Neural crest cell (in vitro differentiated cells): Measurements from ENCODE around the gene METTL13. TPM values are rescaled to one million over a fixed set of nuclear protein-coding genes. Genes with fewer than 3 reads are reported as not detected.

Source experiments
- DNase-seq: peaks from one replicate; pipeline ENCODE4 v3.0.0; 2021; ENCODE audit warnings: low read depth, mixed read lengths, low spot score
- H3K27ac Mint-ChIP-seq: one replicate; pipeline ENCODE4 v1.8.0; 2021; ENCODE audit warnings: mild to moderate bottlenecking, mixed read lengths; ENCODE audit not compliant: unreplicated experiment
- H3K27me3 Mint-ChIP-seq: 2 replicates; pipeline ENCODE4 v1.8.0; 2021; ENCODE audit warnings: low read depth, mild to moderate bottlenecking, mixed read lengths
- H3K36me3 Mint-ChIP-seq: 2 replicates; pipeline ENCODE4 v1.8.0; 2021; ENCODE audit warnings: low read depth, mild to moderate bottlenecking, mixed read lengths
- H3K4me1 Mint-ChIP-seq: 2 replicates; pipeline ENCODE4 v1.8.0; 2021; ENCODE audit warnings: mixed read lengths
- H3K4me3 Mint-ChIP-seq: one replicate; pipeline ENCODE4 v1.8.0; 2021; ENCODE audit warnings: mild to moderate bottlenecking, mixed read lengths
- H3K9me3 Mint-ChIP-seq: 2 replicates; pipeline ENCODE4 v1.8.0; 2021; ENCODE audit warnings: mixed read lengths
- total RNA-seq: library from RNA; stranded (reverse); gene quantifications from 2 replicates; pipeline ENCODE4 v1.2.1, GENCODE V29; 2021
- TF ChIP-seq, protein P1 (sequence below): fragments of 200-600 bp; sonication (generic); conservative IDR thresholded peaks from 2 replicates; pipeline ENCODE4 v1.5.0; 2021; ENCODE audit warnings: antibody characterized with exemption, mild to moderate bottlenecking

METTL13 gene
- total RNA-seq, 1 donor from 2014 or later = 35.6 TPM

DNA sequence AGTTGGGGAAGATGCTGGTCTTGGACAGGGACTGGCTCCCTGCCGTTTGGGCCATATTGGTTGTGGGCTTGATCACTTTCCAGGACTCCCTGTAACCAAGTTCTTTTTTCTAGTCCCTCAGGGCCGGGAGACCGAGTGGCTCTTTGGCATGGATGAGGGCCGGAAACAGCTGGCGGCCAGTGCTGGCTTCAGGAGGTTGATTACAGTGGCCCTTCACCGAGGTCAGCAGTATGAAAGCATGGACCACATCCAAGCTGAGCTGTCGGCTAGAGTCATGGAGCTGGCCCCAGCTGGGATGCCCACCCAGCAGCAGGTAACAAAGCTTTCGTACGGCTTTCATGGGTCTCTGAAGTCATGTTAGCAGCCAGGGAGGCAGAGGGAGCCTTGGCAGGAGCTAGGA lies 4.3 kb downstream of the METTL13 start:
- Mint-ChIP-seq H3K27me3 (no peaks in the 10 kb centered on the region), H3K36me3 (peaks cover 18% of the 10 kb centered on the region), H3K9me3 (no peaks in the 10 kb centered on the region), H3K4me1 (peaks cover 43% of the 10 kb centered on the region), H3K27ac (no peak overlapping the region), H3K4me3 (no peak overlapping the region)
- TF ChIP-seq, protein P1, sequence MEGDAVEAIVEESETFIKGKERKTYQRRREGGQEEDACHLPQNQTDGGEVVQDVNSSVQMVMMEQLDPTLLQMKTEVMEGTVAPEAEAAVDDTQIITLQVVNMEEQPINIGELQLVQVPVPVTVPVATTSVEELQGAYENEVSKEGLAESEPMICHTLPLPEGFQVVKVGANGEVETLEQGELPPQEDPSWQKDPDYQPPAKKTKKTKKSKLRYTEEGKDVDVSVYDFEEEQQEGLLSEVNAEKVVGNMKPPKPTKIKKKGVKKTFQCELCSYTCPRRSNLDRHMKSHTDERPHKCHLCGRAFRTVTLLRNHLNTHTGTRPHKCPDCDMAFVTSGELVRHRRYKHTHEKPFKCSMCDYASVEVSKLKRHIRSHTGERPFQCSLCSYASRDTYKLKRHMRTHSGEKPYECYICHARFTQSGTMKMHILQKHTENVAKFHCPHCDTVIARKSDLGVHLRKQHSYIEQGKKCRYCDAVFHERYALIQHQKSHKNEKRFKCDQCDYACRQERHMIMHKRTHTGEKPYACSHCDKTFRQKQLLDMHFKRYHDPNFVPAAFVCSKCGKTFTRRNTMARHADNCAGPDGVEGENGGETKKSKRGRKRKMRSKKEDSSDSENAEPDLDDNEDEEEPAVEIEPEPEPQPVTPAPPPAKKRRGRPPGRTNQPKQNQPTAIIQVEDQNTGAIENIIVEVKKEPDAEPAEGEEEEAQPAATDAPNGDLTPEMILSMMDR = no peak
- DNase-seq = no peak

DNA sequence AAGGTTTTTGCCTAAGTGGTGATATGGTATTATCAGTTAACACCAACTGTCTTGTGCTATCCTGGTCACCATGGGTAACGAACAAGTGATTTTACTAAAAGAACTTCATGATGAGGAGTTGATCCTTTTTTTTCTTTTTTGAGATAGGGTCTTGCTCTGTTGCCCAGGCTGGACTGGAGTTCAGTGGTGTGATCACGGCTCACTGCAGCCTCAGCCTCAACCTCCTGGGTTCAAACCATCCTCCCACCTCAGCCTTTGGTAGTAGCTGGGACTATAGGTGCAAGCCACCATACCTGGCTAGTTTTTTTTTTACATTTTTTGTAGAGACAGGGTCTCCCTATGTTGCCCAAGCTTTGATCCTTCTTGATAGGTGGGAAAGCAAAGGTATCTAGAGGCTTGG lies 5.1 kb downstream of the METTL13 start:
- H3K27me3 Mint-ChIP-seq = no peaks in the 10 kb centered on the region
- H3K4me1 Mint-ChIP-seq = peaks cover 35% of the 10 kb centered on the region
- H3K9me3 Mint-ChIP-seq = no peaks in the 10 kb centered on the region
- H3K27ac Mint-ChIP-seq = no peak overlapping the region
- no peak for DNase-seq
- TF ChIP-seq, protein P1 = no peak
- no peak overlapping the region for H3K4me3 Mint-ChIP-seq
- peaks cover 18% of the 10 kb centered on the region for H3K36me3 Mint-ChIP-seq

DNA sequence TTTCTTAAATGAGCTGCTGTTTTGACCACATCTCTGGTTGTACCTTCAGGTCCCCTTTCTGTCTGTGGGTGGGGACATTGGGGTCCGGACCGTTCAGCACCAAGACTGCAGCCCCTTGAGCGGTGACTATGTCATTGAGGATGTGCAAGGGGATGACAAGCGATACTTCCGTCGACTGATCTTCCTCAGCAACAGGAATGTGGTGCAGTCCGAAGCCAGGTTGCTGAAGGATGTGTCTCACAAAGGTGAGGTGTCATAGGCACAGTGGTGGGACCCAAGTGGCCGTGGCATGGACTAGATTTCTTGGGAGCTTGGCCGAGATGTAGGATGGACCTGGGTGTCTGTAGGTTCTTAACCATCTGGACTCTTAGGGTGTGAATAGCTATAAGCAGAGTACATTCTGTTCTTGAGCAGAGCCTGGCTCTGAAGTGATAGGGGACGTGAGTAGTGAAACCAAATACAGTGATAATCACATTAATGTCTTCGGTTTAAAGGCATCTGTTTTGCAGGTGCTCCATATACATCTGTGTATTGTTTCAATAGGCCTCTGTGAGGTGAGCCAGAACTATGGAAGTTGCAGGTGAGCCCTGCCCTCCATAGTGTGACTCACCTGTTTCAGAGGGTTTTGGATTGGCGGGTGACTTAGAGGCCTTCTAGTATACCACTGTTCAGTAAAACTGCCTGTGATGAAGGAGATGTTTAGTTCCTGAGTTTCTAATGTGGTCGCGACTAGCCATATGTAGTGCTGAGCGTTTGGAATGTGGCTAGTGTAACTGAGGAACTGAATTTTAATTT lies 6.4 kb downstream of the METTL13 start:
- H3K27ac Mint-ChIP-seq = no peak overlapping the region
- H3K27me3 Mint-ChIP-seq = no peaks in the 10 kb centered on the region
- peak overlapping the region; percentile 8 for H3K4me3 Mint-ChIP-seq
- TF ChIP-seq, protein P1 = no peak
- DNase-seq = no peak
- peaks cover 23% of the 10 kb centered on the region for H3K36me3 Mint-ChIP-seq
- H3K4me1 Mint-ChIP-seq = peaks cover 24% of the 10 kb centered on the region
- H3K9me3 Mint-ChIP-seq = no peaks in the 10 kb centered on the region

DNA sequence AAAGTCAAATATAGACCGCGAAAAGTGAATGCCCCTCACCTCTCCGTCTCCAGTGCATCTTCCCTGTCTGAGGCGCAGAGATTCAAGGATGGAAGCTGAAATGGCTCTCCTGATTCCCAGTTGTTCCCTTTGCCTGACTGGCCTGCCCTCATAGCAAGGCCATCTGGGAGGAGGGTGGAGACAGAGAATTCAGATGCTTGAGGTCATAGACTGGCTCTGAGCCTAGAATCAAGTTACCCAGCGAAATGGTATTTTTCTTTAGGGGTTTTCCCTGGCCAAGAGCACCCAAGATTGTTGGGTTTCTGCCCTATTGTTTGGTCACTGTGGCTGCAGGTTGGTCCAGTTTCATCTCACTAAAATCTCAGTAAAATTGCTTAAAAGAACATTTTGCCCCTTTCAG lies 7.2 kb downstream of the METTL13 start:
- peaks cover 23% of the 10 kb centered on the region for H3K36me3 Mint-ChIP-seq
- no peak overlapping the region for H3K27ac Mint-ChIP-seq
- no peaks in the 10 kb centered on the region for H3K9me3 Mint-ChIP-seq
- H3K4me3 Mint-ChIP-seq = no peak overlapping the region
- TF ChIP-seq, protein P1 = no peak
- DNase-seq = no peak
- no peaks in the 10 kb centered on the region for H3K27me3 Mint-ChIP-seq
- peaks cover 16% of the 10 kb centered on the region for H3K4me1 Mint-ChIP-seq

DNA sequence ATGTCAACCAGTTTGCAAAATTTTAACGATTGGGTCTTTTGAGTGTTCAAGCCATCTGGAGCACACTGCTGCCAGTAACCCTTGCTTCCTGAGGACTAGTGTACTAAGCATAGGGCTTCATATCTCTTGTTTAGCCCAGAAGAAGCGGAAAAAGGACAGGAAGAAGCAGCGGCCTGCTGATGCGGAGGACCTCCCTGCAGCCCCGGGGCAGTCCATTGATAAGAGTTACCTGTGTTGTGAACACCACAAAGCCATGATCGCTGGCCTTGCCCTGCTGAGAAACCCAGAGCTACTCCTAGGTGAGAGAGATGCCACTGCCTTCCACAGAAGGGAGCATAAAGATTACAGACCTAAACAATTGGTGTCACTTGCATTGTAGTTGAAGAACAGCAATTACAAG lies 8.9 kb downstream of the METTL13 start:
- no peak overlapping the region for H3K27ac Mint-ChIP-seq
- H3K36me3 Mint-ChIP-seq = peaks cover 30% of the 10 kb centered on the region
- H3K27me3 Mint-ChIP-seq = no peaks in the 10 kb centered on the region
- TF ChIP-seq, protein P1 = no peak
- DNase-seq = no peak
- peaks cover 6% of the 10 kb centered on the region for H3K4me1 Mint-ChIP-seq
- no peak overlapping the region for H3K4me3 Mint-ChIP-seq
- no peaks in the 10 kb centered on the region for H3K9me3 Mint-ChIP-seq
